HCT116 (cell line): ENCODE measurements around the gene ELL2. TPM values are rescaled to one million over a fixed set of nuclear protein-coding genes. Genes with fewer than 3 reads are reported as not detected.

Source experiments
- ATAC-seq: fragments of 200-7000 bp; cut with Tn5 transposase; 2 replicates; pipeline ENCODE4 v1.9.1; 2020; ENCODE audit warnings: mild to moderate bottlenecking, moderate library complexity
- BruUV-seq: library from RNA; stranded (reverse); fragments of 400-500 nt; replicated peaks from 2 replicates; lab custom pipeline; 2021; lab: Mats Ljungman, UMichigan
- CTCF ChIA-PET: fragments of 300-600 bp; sonication (Branson Sonifier 250); formaldehyde crosslinking; loops from one replicate; lab custom pipeline; 2021; ENCODE audit warnings: antibody characterized with exemption; lab: Charles Lee
- POLR2A ChIA-PET: fragments of 300-600, 350-600 bp; sonication (Branson Sonifier 250); formaldehyde crosslinking; loops from one replicate; lab custom pipeline; 2021; ENCODE audit warnings: antibody characterized with exemption; lab: Charles Lee
- RAD21 ChIA-PET, 2 experiments: fragments of 300-600 bp; sonication (Branson Sonifier 250); formaldehyde crosslinking; loops; one replicate each; lab custom pipeline; 2023; ENCODE audit warnings: low total read pairs in 2 of 2; ENCODE audit not compliant: uncharacterized antibody in 2 of 2, unreplicated experiment in 2 of 2, low non-redundant PET in 1 of 2; lab: Charles Lee
- DNase-seq: peaks from one replicate; pipeline ENCODE4 v3.0.0-alpha.2; 2010; ENCODE audit warnings: low read depth, low spot score
- H2AFZ ChIP-seq: fragments of 200-600 bp; shearing (Covaris generic), sonication (generic); 2 replicates; pipeline ENCODE4 v1.6.1; 2017; ENCODE audit warnings: low read depth, mixed run types, mixed read lengths, antibody characterized with exemption, low read length; ENCODE audit not compliant: poor library complexity, severe bottlenecking
- H3K27ac ChIP-seq: 2 replicates; pipeline ENCODE4 v1.5.1; 2012; ENCODE audit warnings: low read depth, low read length
- H3K27me3 ChIP-seq: fragments of 200-600 bp; sonication (generic); 2 replicates; pipeline ENCODE4 v1.6.1; 2016; ENCODE audit warnings: mixed run types, low read length, mixed read lengths; ENCODE audit not compliant: insufficient read depth
- H3K36me3 ChIP-seq, 2 experiments: fragments of 200-500 bp in 1 of 2; fragments of 200-600 bp in 1 of 2; sonication (Bioruptor generic) in 1 of 2; sonication (generic) in 1 of 2; 2 replicates each; pipeline versions ENCODE4 v1.5.1 to v1.6.1; 2014 to 2016; ENCODE audit warnings: low read length in 2 of 2, inconsistent platforms in 1 of 2, mixed read lengths in 1 of 2, mixed run types in 1 of 2; ENCODE audit not compliant: insufficient read depth in 2 of 2, control insufficient read depth in 1 of 2
- H3K4me1 ChIP-seq, 2 experiments: fragments of 200-600 bp in 1 of 2; sonication (generic) in 1 of 2; 2 replicates each; pipeline versions ENCODE4 v1.5.1 to v1.6.1; 2012 to 2017; ENCODE audit warnings: low read length in 2 of 2, inconsistent platforms in 1 of 2, mild to moderate bottlenecking in 1 of 2, mixed read lengths in 1 of 2, mixed run types in 1 of 2, moderate library complexity in 1 of 2; ENCODE audit not compliant: insufficient read depth in 2 of 2, control insufficient read depth in 1 of 2
- H3K4me2 ChIP-seq: fragments of 200-600 bp; sonication (generic); 2 replicates; pipeline ENCODE4 v1.6.1; 2017; ENCODE audit warnings: mixed run types, low read length, mixed read lengths
- H3K4me3 ChIP-seq, 2 experiments: fragments of 200-600 bp in 1 of 2; sonication (generic) in 1 of 2; replicated peaks in 1 of 2; 2 replicates each; pipeline ENCODE4 v1.5.1; 2011 to 2016; ENCODE audit warnings: low read length in 2 of 2, control low read depth in 1 of 2, low read depth in 1 of 2, mild to moderate bottlenecking in 1 of 2, mixed read lengths in 1 of 2, mixed run types in 1 of 2
- H3K79me2 ChIP-seq: fragments of 200-600 bp; sonication (generic); 2 replicates; pipeline ENCODE4 v1.6.1; 2017; ENCODE audit warnings: mild to moderate bottlenecking, mixed run types, low read length, moderate library complexity, mixed read lengths; ENCODE audit not compliant: insufficient read depth
- H3K9ac ChIP-seq: fragments of 200-600 bp; sonication (generic); 2 replicates; pipeline ENCODE4 v1.6.1; 2016; ENCODE audit warnings: low read length, mixed read lengths
- H3K9me2 ChIP-seq: fragments of 200-600 bp; sonication (generic), shearing (Covaris generic); 2 replicates; pipeline ENCODE4 v1.6.1; 2017; ENCODE audit warnings: mixed run types, mild to moderate bottlenecking, moderate library complexity; ENCODE audit not compliant: insufficient read depth
- H3K9me3 ChIP-seq, 2 experiments: fragments of 200-500 bp in 1 of 2; fragments of 200-600 bp in 1 of 2; sonication (Bioruptor generic) in 1 of 2; sonication (generic) in 1 of 2; 2 replicates each; pipeline ENCODE4 v1.6.1; 2014 to 2017; ENCODE audit warnings: low read length in 2 of 2, mixed read lengths in 2 of 2, inconsistent platforms in 1 of 2, low read depth in 1 of 2, mild to moderate bottlenecking in 1 of 2, mixed run types in 1 of 2, moderate library complexity in 1 of 2; ENCODE audit not compliant: control insufficient read depth in 1 of 2, insufficient read depth in 1 of 2
- H4K20me1 ChIP-seq: fragments of 200-600 bp; sonication (generic), shearing (Covaris generic); 2 replicates; pipeline ENCODE4 v1.6.1; 2017; ENCODE audit warnings: mixed run types, mild to moderate bottlenecking, moderate library complexity; ENCODE audit not compliant: insufficient read depth
- CBX3 ChIP-seq: IDR thresholded peaks from 2 replicates; pipeline ENCODE4 v1.6.1; 2012; ENCODE audit warnings: low read depth
- CEBPB ChIP-seq: IDR thresholded peaks from 2 replicates; pipeline ENCODE4 v1.6.1; 2012; ENCODE audit warnings: low read depth
- EGR1 ChIP-seq: IDR thresholded peaks from 2 replicates; pipeline ENCODE4 v1.6.1; 2012; ENCODE audit warnings: low read depth
- EZH2 ChIP-seq: fragments of 200-600 bp; sonication (generic); IDR thresholded peaks from 2 replicates; pipeline ENCODE4 v1.6.1; 2017; ENCODE audit warnings: antibody characterized with exemption, mixed run types
- EZH2phosphoT487 ChIP-seq: fragments of 200-600 bp; IDR thresholded peaks from 2 replicates; pipeline ENCODE4 v1.6.1; 2018; ENCODE audit warnings: antibody characterized with exemption, borderline replicate concordance
- FOSL1 ChIP-seq: IDR thresholded peaks from 2 replicates; pipeline ENCODE4 v1.6.1; 2012; ENCODE audit warnings: low read depth
- JUND ChIP-seq: IDR thresholded peaks from 2 replicates; pipeline ENCODE4 v1.6.1; 2012
- POLR2A ChIP-seq: IDR thresholded peaks from 2 replicates; pipeline ENCODE4 v1.7.0; 2011; ENCODE audit warnings: borderline replicate concordance; ENCODE audit not compliant: insufficient read depth, insufficient read length; ENCODE audit errors: extremely low read depth
- POLR2AphosphoS5 ChIP-seq: IDR thresholded peaks from 2 replicates; pipeline ENCODE4 v1.6.1; 2011; ENCODE audit warnings: mild to moderate bottlenecking, low read depth, low read length, moderate library complexity
- RAD21 ChIP-seq: IDR thresholded peaks from 2 replicates; pipeline ENCODE4 v1.6.1; 2012; ENCODE audit warnings: low read depth, mild to moderate bottlenecking
- SP1 ChIP-seq: IDR thresholded peaks from 2 replicates; pipeline ENCODE4 v1.6.1; 2012; ENCODE audit warnings: low read depth
- SRF ChIP-seq: IDR thresholded peaks from 2 replicates; pipeline ENCODE4 v1.6.1; 2012; ENCODE audit warnings: low read depth
- YY1 ChIP-seq: IDR thresholded peaks from 2 replicates; pipeline ENCODE4 v1.6.1; 2011; ENCODE audit warnings: low read length, low read depth, moderate library complexity, mild to moderate bottlenecking; ENCODE audit not compliant: insufficient replicate concordance; ENCODE audit errors: extremely low read depth
- ZNF274 ChIP-seq: fragments of 200-500 bp; sonication (Bioruptor generic); IDR thresholded peaks from 2 replicates; pipeline ENCODE4 v1.6.1; 2014; ENCODE audit warnings: mild to moderate bottlenecking, low read depth, low read length, inconsistent platforms
- intact Hi-C: fragments of 100-400 bp; cut with micrococcal nuclease; formaldehyde crosslinking; loops from 2 replicates; pipeline ENCODE4 v1.10.0; 2022
- total RNA-seq: library from RNA; stranded (reverse); gene quantifications from one replicate; pipeline ENCODE4 v1.2.1, GENCODE V29; 2021; ENCODE audit not compliant: unreplicated experiment
- TF ChIP-seq, protein P1 (sequence below): IDR thresholded peaks from 2 replicates; pipeline ENCODE4 v1.6.1; 2012

The ELL2 gene
- total RNA-seq, 1 experiment from 2014 or later, result 29.8 TPM

DNA sequence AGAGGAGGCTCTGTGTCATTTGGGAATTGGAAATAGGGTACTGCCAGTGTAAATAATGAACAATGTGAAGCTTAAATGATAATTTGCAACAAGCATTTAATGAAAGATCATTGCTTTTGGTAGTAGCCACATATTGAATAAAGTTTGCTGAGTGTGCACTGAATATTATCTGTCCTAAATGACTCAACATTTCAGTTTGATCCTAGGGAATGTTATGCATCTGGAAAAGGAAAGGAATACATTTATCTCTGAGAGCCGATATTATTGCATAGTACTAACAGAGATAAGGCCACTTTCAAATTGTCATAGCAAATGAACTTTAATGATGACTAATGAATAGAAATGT is 8.7 kb upstream of the ELL2 start:
- Histone ChIP-seq H3K9me3 (no peaks in the 10 kb centered on the region), H3K27ac (no peak overlapping the region), H3K4me2 (no peak overlapping the region), H3K36me3 (no peaks in the 10 kb centered on the region), H3K9me2 (no peaks in the 10 kb centered on the region), H3K9ac (no peak overlapping the region), H4K20me1 (no peaks in the 10 kb centered on the region), H2AFZ (no peak overlapping the region), H3K4me1 (no peaks in the 10 kb centered on the region), H3K4me3 (no peak overlapping the region), H3K79me2 (no peaks in the 10 kb centered on the region), H3K27me3 (no peaks in the 10 kb centered on the region)
- intact Hi-C loops, result no loop called here
- ChIA-PET RAD21 (no interaction called here), CTCF (no interaction called here), POLR2A (no interaction called here)
- no peak for DNase-seq
- no peak for ATAC-seq
- BruUV-seq, result no TSS peak
- TF ChIP-seq ZNF274 (no peak), SP1 (no peak), POLR2AphosphoS5 (no peak), FOSL1 (no peak), POLR2A (no peak), SRF (no peak), JUND (no peak), CEBPB (no peak), EGR1 (no peak), RAD21 (no peak), CBX3 (no peak), EZH2phosphoT487 (no peak), YY1 (no peak), EZH2 (no peak)
- TF ChIP-seq, protein P1, sequence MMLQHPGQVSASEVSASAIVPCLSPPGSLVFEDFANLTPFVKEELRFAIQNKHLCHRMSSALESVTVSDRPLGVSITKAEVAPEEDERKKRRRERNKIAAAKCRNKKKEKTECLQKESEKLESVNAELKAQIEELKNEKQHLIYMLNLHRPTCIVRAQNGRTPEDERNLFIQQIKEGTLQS, result no peak
